ENCODE results near the gene TSPAN13. TPM values are rescaled to one million over a fixed set of nuclear protein-coding genes. Genes with fewer than 3 reads are reported as not detected.

TSPAN13 gene
- total and polyA plus RNA-seq, 4 experiments from 2014 or later, result 0.11 to 0.42 TPM; not detected in 2

GRCh38 chr7:16813232-16813616 lies 59.7 kb downstream of the TSPAN13 start:
- CTCF ChIA-PET (ENCODE audit: partially characterized antibody), result no interaction called here
- POLR2A ChIA-PET (ENCODE audit: partially characterized antibody), result no interaction called here
- no peaks in the 10 kb centered on the region for H3K36me3 Mint-ChIP-seq
- Histone ChIP-seq H3K36me3 (ENCODE audit: insufficient read depth, low read length) (no peaks in the 10 kb centered on the region), H3K4me3 (ENCODE audit: low read length in 2 of 2) (no peak overlapping the region), H3K4me1 (ENCODE audit: insufficient read depth, low read length) (no peaks in the 10 kb centered on the region), H3K27me3 (ENCODE audit: insufficient read depth, low read length) (no peaks in the 10 kb centered on the region), H3K9me3 (ENCODE audit: control insufficient read depth in 1 of 2, low read length in 2 of 2) (no peaks in the 10 kb centered on the region), H3K27ac (ENCODE audit: low read depth, low read length) (no peak overlapping the region)
- peaks cover 3 to 10% of the 10 kb centered on the region in 2 donors for H3K27me3 Mint-ChIP-seq
- peaks cover 0 to 3% (median 0%) of the 10 kb centered on the region in 8 donors for H3K9me3 Mint-ChIP-seq
- intact Hi-C loops (cut with micrococcal nuclease), result no loop called here
- H3K4me3 Mint-ChIP-seq, result no peak overlapping the region
- no peak for DNase-seq
- no peak overlapping the region for H3K27ac Mint-ChIP-seq
- H3K4me1 Mint-ChIP-seq, result peaks cover 0 to 2% (median 0%) of the 10 kb centered on the region in 4 donors

GRCh38 chr7:16815001-16815400 lies 61.4 kb downstream of the TSPAN13 start:
- H3K4me1 Mint-ChIP-seq, result peaks cover 0 to 2% (median 0%) of the 10 kb centered on the region in 4 donors
- CTCF ChIA-PET (ENCODE audit: partially characterized antibody), result no interaction called here
- POLR2A ChIA-PET (ENCODE audit: partially characterized antibody), result no interaction called here
- no peaks in the 10 kb centered on the region for H3K36me3 Mint-ChIP-seq
- no peak for DNase-seq
- H3K9me3 ChIP-seq (ENCODE audit: control insufficient read depth in 1 of 2, low read length in 2 of 2), result no peaks in the 10 kb centered on the region
- H3K4me3 ChIP-seq (ENCODE audit: low read length in 2 of 2), result no peak overlapping the region
- peak overlapping the region in 1 of 7 donors; percentile 25 for H3K27ac Mint-ChIP-seq
- no peak overlapping the region for H3K4me3 Mint-ChIP-seq
- peaks cover 0 to 3% (median 0%) of the 10 kb centered on the region in 8 donors for H3K9me3 Mint-ChIP-seq
- H3K36me3 ChIP-seq (ENCODE audit: insufficient read depth, low read length), result no peaks in the 10 kb centered on the region
- H3K27me3 ChIP-seq (ENCODE audit: insufficient read depth, low read length), result no peaks in the 10 kb centered on the region
- peaks cover 3 to 10% of the 10 kb centered on the region in 2 donors for H3K27me3 Mint-ChIP-seq
- intact Hi-C loops (cut with micrococcal nuclease), result no loop called here
- no peaks in the 10 kb centered on the region for H3K4me1 ChIP-seq (ENCODE audit: insufficient read depth, low read length)
- H3K27ac ChIP-seq (ENCODE audit: low read depth, low read length), result no peak overlapping the region

- DNase-seq, result no peak
- peaks cover 4 to 15% of the 10 kb centered on the region in 2 donors for H3K27me3 Mint-ChIP-seq
- H3K4me3 Mint-ChIP-seq, result no peak overlapping the region
- H3K27ac ChIP-seq (ENCODE audit: low read depth, low read length), result no peak overlapping the region
- CTCF ChIA-PET (ENCODE audit: partially characterized antibody), result no interaction called here
- H3K36me3 ChIP-seq (ENCODE audit: insufficient read depth, low read length), result no peaks in the 10 kb centered on the region
- no peaks in the 10 kb centered on the region for H3K27me3 ChIP-seq (ENCODE audit: insufficient read depth, low read length)
- H3K4me1 Mint-ChIP-seq, result peaks cover 0 to 2% (median 0%) of the 10 kb centered on the region in 4 donors
- H3K9me3 Mint-ChIP-seq, result peaks cover 0 to 3% (median 0%) of the 10 kb centered on the region in 8 donors
- H3K9me3 ChIP-seq (ENCODE audit: control insufficient read depth in 1 of 2, low read length in 2 of 2), result no peaks in the 10 kb centered on the region
- intact Hi-C loops (cut with micrococcal nuclease), result no loop called here
- POLR2A ChIA-PET (ENCODE audit: partially characterized antibody), result no interaction called here
- H3K4me1 ChIP-seq (ENCODE audit: insufficient read depth, low read length), result no peaks in the 10 kb centered on the region
- no peaks in the 10 kb centered on the region for H3K36me3 Mint-ChIP-seq
- no peak overlapping the region for H3K27ac Mint-ChIP-seq
- H3K4me3 ChIP-seq (ENCODE audit: low read length in 2 of 2), result no peak overlapping the region
Measured at GRCh38 chr7:16816824-16817223, 63.3 kb downstream of the TSPAN13 start.

- H3K4me3 ChIP-seq (ENCODE audit: low read length in 2 of 2), result no peak overlapping the region
- intact Hi-C loops (cut with micrococcal nuclease), result no loop called here
- H3K36me3 Mint-ChIP-seq, result no peaks in the 10 kb centered on the region
- H3K4me1 Mint-ChIP-seq, result peaks cover 0 to 2% (median 0%) of the 10 kb centered on the region in 4 donors
- H3K9me3 ChIP-seq (ENCODE audit: control insufficient read depth in 1 of 2, low read length in 2 of 2), result no peaks in the 10 kb centered on the region
- H3K4me3 Mint-ChIP-seq, result no peak overlapping the region
- H3K9me3 Mint-ChIP-seq, result peaks cover 0 to 3% (median 0%) of the 10 kb centered on the region in 8 donors
- no peak overlapping the region for H3K27ac Mint-ChIP-seq
- H3K27me3 ChIP-seq (ENCODE audit: insufficient read depth, low read length), result no peaks in the 10 kb centered on the region
- ChIA-PET POLR2A (ENCODE audit: partially characterized antibody) (no interaction called here), CTCF (ENCODE audit: partially characterized antibody) (no interaction called here)
- peaks cover 4 to 19% of the 10 kb centered on the region in 2 donors for H3K27me3 Mint-ChIP-seq
- no peaks in the 10 kb centered on the region for H3K4me1 ChIP-seq (ENCODE audit: insufficient read depth, low read length)
- no peak for DNase-seq
- no peaks in the 10 kb centered on the region for H3K36me3 ChIP-seq (ENCODE audit: insufficient read depth, low read length)
- H3K27ac ChIP-seq (ENCODE audit: low read depth, low read length), result no peak overlapping the region
Measured at GRCh38 chr7:16817536-16817935, 64.0 kb downstream of the TSPAN13 start.

- H3K4me1 ChIP-seq (ENCODE audit: insufficient read depth, low read length), result no peaks in the 10 kb centered on the region
- Mint-ChIP-seq H3K9me3 (peaks cover 0 to 3% (median 0%) of the 10 kb centered on the region in 8 donors), H3K4me3 (no peak overlapping the region), H3K27ac (no peak overlapping the region), H3K27me3 (peaks cover 8 to 19% of the 10 kb centered on the region in 2 donors), H3K36me3 (no peaks in the 10 kb centered on the region), H3K4me1 (peaks cover 0 to 2% (median 0%) of the 10 kb centered on the region in 4 donors)
- no peaks in the 10 kb centered on the region for H3K27me3 ChIP-seq (ENCODE audit: insufficient read depth, low read length)
- no peak for DNase-seq
- H3K4me3 ChIP-seq (ENCODE audit: low read length in 2 of 2), result no peak overlapping the region
- ChIA-PET CTCF (ENCODE audit: partially characterized antibody) (no interaction called here), POLR2A (ENCODE audit: partially characterized antibody) (no interaction called here)
- intact Hi-C loops (cut with micrococcal nuclease), result no loop called here
- no peak overlapping the region for H3K27ac ChIP-seq (ENCODE audit: low read depth, low read length)
- no peaks in the 10 kb centered on the region for H3K36me3 ChIP-seq (ENCODE audit: insufficient read depth, low read length)
- H3K9me3 ChIP-seq (ENCODE audit: control insufficient read depth in 1 of 2, low read length in 2 of 2), result no peaks in the 10 kb centered on the region
Measured at GRCh38 chr7:16818732-16819131, 65.2 kb downstream of the TSPAN13 start.

GRCh38 chr7:16822029-16822428 lies 68.5 kb downstream of the TSPAN13 start:
- Histone ChIP-seq H3K4me1 (ENCODE audit: insufficient read depth, low read length) (no peaks in the 10 kb centered on the region), H3K36me3 (ENCODE audit: insufficient read depth, low read length) (no peaks in the 10 kb centered on the region), H3K27ac (ENCODE audit: low read depth, low read length) (no peak overlapping the region), H3K4me3 (ENCODE audit: low read length in 2 of 2) (no peak overlapping the region), H3K9me3 (ENCODE audit: control insufficient read depth in 1 of 2, low read length in 2 of 2) (no peaks in the 10 kb centered on the region), H3K27me3 (ENCODE audit: insufficient read depth, low read length) (no peaks in the 10 kb centered on the region)
- H3K4me1 Mint-ChIP-seq, result peaks cover 0 to 2% (median 0%) of the 10 kb centered on the region in 4 donors
- intact Hi-C loops (cut with micrococcal nuclease), result no loop called here
- ChIA-PET POLR2A (ENCODE audit: partially characterized antibody) (no interaction called here), CTCF (ENCODE audit: partially characterized antibody) (no interaction called here)
- H3K36me3 Mint-ChIP-seq, result no peaks in the 10 kb centered on the region
- peaks cover 10 to 21% of the 10 kb centered on the region in 2 donors for H3K27me3 Mint-ChIP-seq
- no peak overlapping the region for H3K4me3 Mint-ChIP-seq
- no peak overlapping the region for H3K27ac Mint-ChIP-seq
- H3K9me3 Mint-ChIP-seq, result peaks cover 0 to 4% (median 2%) of the 10 kb centered on the region in 8 donors
- no peak for DNase-seq

GRCh38 chr7:16826060-16826459 lies 72.5 kb downstream of the TSPAN13 start:
- H3K27me3 ChIP-seq (ENCODE audit: insufficient read depth, low read length), result no peaks in the 10 kb centered on the region
- DNase-seq, result no peak
- Mint-ChIP-seq H3K4me1 (no peaks in the 10 kb centered on the region), H3K4me3 (no peak overlapping the region), H3K9me3 (peaks cover 0 to 23% (median 10%) of the 10 kb centered on the region in 8 donors), H3K36me3 (no peaks in the 10 kb centered on the region), H3K27ac (peak overlapping the region in 1 of 7 donors; percentile 19), H3K27me3 (peaks cover 13 to 15% of the 10 kb centered on the region in 2 donors)
- ChIA-PET CTCF (ENCODE audit: partially characterized antibody) (interaction anchor here (1.0 kb wide), 1 partner anchor 12 kb away, joined by 3 read pairs; no protein-coding TSS in a partner anchor), POLR2A (ENCODE audit: partially characterized antibody) (no interaction called here)
- H3K27ac ChIP-seq (ENCODE audit: low read depth, low read length), result no peak overlapping the region
- H3K36me3 ChIP-seq (ENCODE audit: insufficient read depth, low read length), result no peaks in the 10 kb centered on the region
- H3K9me3 ChIP-seq (ENCODE audit: control insufficient read depth in 1 of 2, low read length in 2 of 2), result no peaks in the 10 kb centered on the region
- no peak overlapping the region for H3K4me3 ChIP-seq (ENCODE audit: low read length in 2 of 2)
- no peaks in the 10 kb centered on the region for H3K4me1 ChIP-seq (ENCODE audit: insufficient read depth, low read length)
- intact Hi-C loops (cut with micrococcal nuclease), result no loop called here

- no peaks in the 10 kb centered on the region for H3K4me1 ChIP-seq (ENCODE audit: insufficient read depth, low read length)
- peaks cover 0 to 3% of the 10 kb centered on the region in 2 donors for H3K27me3 Mint-ChIP-seq
- H3K4me3 Mint-ChIP-seq, result no peak overlapping the region
- H3K27me3 ChIP-seq (ENCODE audit: insufficient read depth, low read length), result no peaks in the 10 kb centered on the region
- H3K27ac ChIP-seq (ENCODE audit: low read depth, low read length), result no peak overlapping the region
- ChIA-PET POLR2A (ENCODE audit: partially characterized antibody) (no interaction called here), CTCF (ENCODE audit: partially characterized antibody) (no interaction called here)
- no peaks in the 10 kb centered on the region for H3K9me3 ChIP-seq (ENCODE audit: control insufficient read depth in 1 of 2, low read length in 2 of 2)
- H3K36me3 ChIP-seq (ENCODE audit: insufficient read depth, low read length), result no peaks in the 10 kb centered on the region
- H3K9me3 Mint-ChIP-seq, result peaks cover 0 to 11% (median 5%) of the 10 kb centered on the region in 8 donors
- no peaks in the 10 kb centered on the region for H3K4me1 Mint-ChIP-seq
- H3K4me3 ChIP-seq (ENCODE audit: low read length in 2 of 2), result no peak overlapping the region
- intact Hi-C loops (cut with micrococcal nuclease), result no loop called here
- H3K27ac Mint-ChIP-seq, result no peak overlapping the region
- DNase-seq, result no peak
- no peaks in the 10 kb centered on the region for H3K36me3 Mint-ChIP-seq
Measured at GRCh38 chr7:16833373-16833772, 79.8 kb downstream of the TSPAN13 start.
